Activated CD4-positive, alpha-beta T cell treated with anti-CD3 and anti-CD28 coated beads, Interleukin-2, amount 10 ng/mL, durations not matched to agents 24 days and 14 days (primary cell): ENCODE measurements around the gene KCNQ5. TPM values are rescaled to one million over a fixed set of nuclear protein-coding genes. Genes with fewer than 3 reads are reported as not detected.

ENCODE experiments used
- DNase-seq: peaks from one replicate; pipeline ENCODE4 v3.0.0; 2022
- H3K27ac Mint-ChIP-seq: one replicate; pipeline ENCODE4 v1.8.0; 2022; ENCODE audit warnings: mild to moderate bottlenecking, mixed read lengths
- H3K27me3 Mint-ChIP-seq: one replicate; pipeline ENCODE4 v1.8.0; 2022; ENCODE audit warnings: mixed read lengths
- H3K36me3 Mint-ChIP-seq: one replicate; pipeline ENCODE4 v1.8.0; 2022; ENCODE audit warnings: low read depth, mild to moderate bottlenecking, mixed read lengths
- H3K4me1 Mint-ChIP-seq: one replicate; pipeline ENCODE4 v1.8.0; 2021; ENCODE audit warnings: mixed read lengths
- H3K4me3 Mint-ChIP-seq: one replicate; pipeline ENCODE4 v1.8.0; 2022; ENCODE audit warnings: mild to moderate bottlenecking, moderate library complexity, mixed read lengths
- H3K9me3 Mint-ChIP-seq: one replicate; pipeline ENCODE4 v1.8.0; 2021; ENCODE audit warnings: mixed read lengths
- intact Hi-C: fragments of 100-400 bp; cut with micrococcal nuclease; formaldehyde crosslinking; loops from one replicate; pipeline ENCODE4 v1.15.1; 2023
- total RNA-seq: library from RNA; stranded (reverse); gene quantifications from 2 replicates; pipeline ENCODE4 v1.2.3, GENCODE V29; 2022

Gene KCNQ5
- total RNA-seq, 1 donor from 2014 or later: 13.7 TPM

GRCh38 chr6:73051147-73051546, 429.3 kb downstream of the KCNQ5 start:
- DNase-seq: no peak
- no peaks in the 10 kb centered on the region for H3K27me3 Mint-ChIP-seq
- intact Hi-C loops: no loop called here
- no peaks in the 10 kb centered on the region for H3K36me3 Mint-ChIP-seq
- H3K9me3 Mint-ChIP-seq: peaks cover 4% of the 10 kb centered on the region
- no peak overlapping the region for H3K4me3 Mint-ChIP-seq
- H3K4me1 Mint-ChIP-seq: no peaks in the 10 kb centered on the region
- no peak overlapping the region for H3K27ac Mint-ChIP-seq

- Mint-ChIP-seq H3K27me3 (no peaks in the 10 kb centered on the region), H3K27ac (no peak overlapping the region), H3K36me3 (no peaks in the 10 kb centered on the region), H3K4me1 (no peaks in the 10 kb centered on the region), H3K9me3 (peaks cover 4% of the 10 kb centered on the region), H3K4me3 (no peak overlapping the region)
- intact Hi-C loops: no loop called here
- DNase-seq: no peak
Measured at GRCh38 chr6:73054958-73055357, 433.1 kb downstream of the KCNQ5 start.

- intact Hi-C loops: no loop called here
- no peaks in the 10 kb centered on the region for H3K36me3 Mint-ChIP-seq
- no peaks in the 10 kb centered on the region for H3K4me1 Mint-ChIP-seq
- H3K27ac Mint-ChIP-seq: no peak overlapping the region
- peaks cover 4% of the 10 kb centered on the region for H3K9me3 Mint-ChIP-seq
- no peaks in the 10 kb centered on the region for H3K27me3 Mint-ChIP-seq
- no peak overlapping the region for H3K4me3 Mint-ChIP-seq
- no peak for DNase-seq
Measured at GRCh38 chr6:73058736-73059135, 436.9 kb downstream of the KCNQ5 start.

- Mint-ChIP-seq H3K9me3 (no peaks in the 10 kb centered on the region), H3K27ac (no peak overlapping the region), H3K4me1 (no peaks in the 10 kb centered on the region), H3K27me3 (no peaks in the 10 kb centered on the region), H3K36me3 (no peaks in the 10 kb centered on the region), H3K4me3 (no peak overlapping the region)
- DNase-seq: no peak
- intact Hi-C loops: no loop called here
Measured at GRCh38 chr6:73062130-73062529, 440.3 kb downstream of the KCNQ5 start.

GRCh38 chr6:73062837-73063236, 441.0 kb downstream of the KCNQ5 start:
- Mint-ChIP-seq H3K27ac (no peak overlapping the region), H3K27me3 (no peaks in the 10 kb centered on the region), H3K9me3 (no peaks in the 10 kb centered on the region), H3K4me3 (no peak overlapping the region), H3K36me3 (no peaks in the 10 kb centered on the region), H3K4me1 (no peaks in the 10 kb centered on the region)
- intact Hi-C loops: no loop called here
- no peak for DNase-seq

GRCh38 chr6:73064266-73064665, 442.4 kb downstream of the KCNQ5 start:
- H3K9me3 Mint-ChIP-seq: no peaks in the 10 kb centered on the region
- H3K27ac Mint-ChIP-seq: no peak overlapping the region
- no peaks in the 10 kb centered on the region for H3K4me1 Mint-ChIP-seq
- intact Hi-C loops: no loop called here
- DNase-seq: no peak
- no peaks in the 10 kb centered on the region for H3K36me3 Mint-ChIP-seq
- H3K4me3 Mint-ChIP-seq: no peak overlapping the region
- no peaks in the 10 kb centered on the region for H3K27me3 Mint-ChIP-seq

- no peak for DNase-seq
- H3K9me3 Mint-ChIP-seq: no peaks in the 10 kb centered on the region
- H3K27me3 Mint-ChIP-seq: no peaks in the 10 kb centered on the region
- H3K4me3 Mint-ChIP-seq: no peak overlapping the region
- H3K4me1 Mint-ChIP-seq: no peaks in the 10 kb centered on the region
- H3K36me3 Mint-ChIP-seq: no peaks in the 10 kb centered on the region
- intact Hi-C loops: no loop called here
- H3K27ac Mint-ChIP-seq: no peak overlapping the region
Measured at GRCh38 chr6:73073238-73073637, 451.4 kb downstream of the KCNQ5 start.

GRCh38 chr6:73074175-73074574, 452.3 kb downstream of the KCNQ5 start:
- Mint-ChIP-seq H3K27ac (no peak overlapping the region), H3K36me3 (no peaks in the 10 kb centered on the region), H3K4me1 (no peaks in the 10 kb centered on the region), H3K9me3 (no peaks in the 10 kb centered on the region), H3K27me3 (no peaks in the 10 kb centered on the region), H3K4me3 (no peak overlapping the region)
- intact Hi-C loops: no loop called here
- DNase-seq: no peak

GRCh38 chr6:73076211-73076954, 454.5 kb downstream of the KCNQ5 start:
- Mint-ChIP-seq H3K9me3 (no peaks in the 10 kb centered on the region), H3K4me1 (no peaks in the 10 kb centered on the region), H3K4me3 (no peak overlapping the region), H3K27ac (no peak overlapping the region), H3K36me3 (no peaks in the 10 kb centered on the region), H3K27me3 (no peaks in the 10 kb centered on the region)
- intact Hi-C loops: no loop called here
- no peak for DNase-seq

- no peaks in the 10 kb centered on the region for H3K4me1 Mint-ChIP-seq
- no peak for DNase-seq
- H3K4me3 Mint-ChIP-seq: no peak overlapping the region
- H3K27ac Mint-ChIP-seq: no peak overlapping the region
- no peaks in the 10 kb centered on the region for H3K27me3 Mint-ChIP-seq
- intact Hi-C loops: no loop called here
- H3K9me3 Mint-ChIP-seq: no peaks in the 10 kb centered on the region
- H3K36me3 Mint-ChIP-seq: no peaks in the 10 kb centered on the region
Measured at GRCh38 chr6:73078333-73078862, 456.5 kb downstream of the KCNQ5 start.

GRCh38 chr6:73078908-73079610, 457.2 kb downstream of the KCNQ5 start:
- Mint-ChIP-seq H3K9me3 (no peaks in the 10 kb centered on the region), H3K4me1 (no peaks in the 10 kb centered on the region), H3K27me3 (no peaks in the 10 kb centered on the region), H3K36me3 (no peaks in the 10 kb centered on the region), H3K27ac (no peak overlapping the region), H3K4me3 (no peak overlapping the region)
- intact Hi-C loops: no loop called here
- no peak for DNase-seq

- no peak overlapping the region for H3K4me3 Mint-ChIP-seq
- H3K9me3 Mint-ChIP-seq: no peaks in the 10 kb centered on the region
- H3K4me1 Mint-ChIP-seq: no peaks in the 10 kb centered on the region
- no peaks in the 10 kb centered on the region for H3K27me3 Mint-ChIP-seq
- DNase-seq: no peak
- no peaks in the 10 kb centered on the region for H3K36me3 Mint-ChIP-seq
- H3K27ac Mint-ChIP-seq: no peak overlapping the region
- intact Hi-C loops: no loop called here
Measured at GRCh38 chr6:73079611-73079955, 457.7 kb downstream of the KCNQ5 start.

- intact Hi-C loops: no loop called here
- no peak for DNase-seq
- H3K4me3 Mint-ChIP-seq: no peak overlapping the region
Measured at GRCh38 chr6:73079978-73080377, 458.1 kb downstream of the KCNQ5 start.

GRCh38 chr6:73081955-73082354, 460.1 kb downstream of the KCNQ5 start:
- intact Hi-C loops: no loop called here
- no peak for DNase-seq
- no peaks in the 10 kb centered on the region for H3K27me3 Mint-ChIP-seq
- no peak overlapping the region for H3K27ac Mint-ChIP-seq
- H3K4me3 Mint-ChIP-seq: no peak overlapping the region
- no peaks in the 10 kb centered on the region for H3K4me1 Mint-ChIP-seq
- H3K36me3 Mint-ChIP-seq: no peaks in the 10 kb centered on the region
- H3K9me3 Mint-ChIP-seq: no peaks in the 10 kb centered on the region

More at GRCh38 chr6:73079978-73080377, 458.1 kb downstream of the KCNQ5 start:
- H3K27me3 Mint-ChIP-seq: no peaks in the 10 kb centered on the region
- H3K27ac Mint-ChIP-seq: no peak overlapping the region
- H3K4me1 Mint-ChIP-seq: no peaks in the 10 kb centered on the region
- H3K36me3 Mint-ChIP-seq: no peaks in the 10 kb centered on the region
- no peaks in the 10 kb centered on the region for H3K9me3 Mint-ChIP-seq
